GM06990 (cell line): ENCODE results near the gene FAM98C.
A peak's percentile ranks its signal among the peaks of the same experiment; 100 is the strongest.

Experiments used
- DNase-seq: peaks from one replicate; pipeline ENCODE4 v3.0.0-alpha.2; 2011; ENCODE audit not compliant: insufficient read length; ENCODE audit errors: extremely low read depth
- H3K27me3 ChIP-seq: replicated peaks from 2 replicates; pipeline ENCODE4 v1.6.0; 2011; ENCODE audit warnings: low read length; ENCODE audit not compliant: control insufficient read depth, insufficient read depth
- H3K36me3 ChIP-seq: 2 replicates; pipeline ENCODE4 v1.5.1; 2011; ENCODE audit warnings: low read length; ENCODE audit not compliant: control insufficient read depth, insufficient read depth
- H3K4me3 ChIP-seq: replicated peaks from 2 replicates; pipeline ENCODE4 v1.5.1; 2011; ENCODE audit warnings: low read depth, mild to moderate bottlenecking, control low read depth, low read length
- TF ChIP-seq, protein P1 (sequence below): IDR thresholded peaks from 2 replicates; pipeline ENCODE4 v1.5.1; 2011; ENCODE audit warnings: low read length, control low read depth, mild to moderate bottlenecking, inconsistent platforms; ENCODE audit not compliant: insufficient read depth, poor library complexity, severe bottlenecking

Gene FAM98C

DNA sequence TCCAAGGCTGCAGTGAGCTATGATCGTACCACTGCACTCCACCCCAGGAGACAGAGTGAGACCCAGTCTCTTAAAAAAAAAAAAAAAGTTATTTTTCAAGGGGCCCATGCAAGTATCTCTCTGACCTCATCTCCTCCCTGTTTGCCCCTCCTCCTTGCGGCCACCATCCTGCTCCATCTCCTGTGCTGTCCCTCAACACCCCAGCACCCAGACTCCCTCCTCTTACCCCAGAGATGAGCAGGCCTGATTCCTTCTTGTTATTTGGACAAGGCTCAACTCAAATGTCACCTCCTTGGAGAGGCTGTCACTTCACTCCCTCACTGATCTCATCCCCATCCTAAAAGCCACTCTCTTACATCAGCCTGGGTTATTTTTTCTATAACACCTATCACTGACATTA lies 35.0 kb downstream of the FAM98C start:
- no peak for DNase-seq
- Histone ChIP-seq H3K27me3 (peaks cover 1% of the 10 kb centered on the region; the same call in 1 of the 2 replicates), H3K4me3 (no peak overlapping the region), H3K36me3 (no peaks in the 10 kb centered on the region)
- TF ChIP-seq, protein P1, sequence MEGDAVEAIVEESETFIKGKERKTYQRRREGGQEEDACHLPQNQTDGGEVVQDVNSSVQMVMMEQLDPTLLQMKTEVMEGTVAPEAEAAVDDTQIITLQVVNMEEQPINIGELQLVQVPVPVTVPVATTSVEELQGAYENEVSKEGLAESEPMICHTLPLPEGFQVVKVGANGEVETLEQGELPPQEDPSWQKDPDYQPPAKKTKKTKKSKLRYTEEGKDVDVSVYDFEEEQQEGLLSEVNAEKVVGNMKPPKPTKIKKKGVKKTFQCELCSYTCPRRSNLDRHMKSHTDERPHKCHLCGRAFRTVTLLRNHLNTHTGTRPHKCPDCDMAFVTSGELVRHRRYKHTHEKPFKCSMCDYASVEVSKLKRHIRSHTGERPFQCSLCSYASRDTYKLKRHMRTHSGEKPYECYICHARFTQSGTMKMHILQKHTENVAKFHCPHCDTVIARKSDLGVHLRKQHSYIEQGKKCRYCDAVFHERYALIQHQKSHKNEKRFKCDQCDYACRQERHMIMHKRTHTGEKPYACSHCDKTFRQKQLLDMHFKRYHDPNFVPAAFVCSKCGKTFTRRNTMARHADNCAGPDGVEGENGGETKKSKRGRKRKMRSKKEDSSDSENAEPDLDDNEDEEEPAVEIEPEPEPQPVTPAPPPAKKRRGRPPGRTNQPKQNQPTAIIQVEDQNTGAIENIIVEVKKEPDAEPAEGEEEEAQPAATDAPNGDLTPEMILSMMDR, result no peak

DNA sequence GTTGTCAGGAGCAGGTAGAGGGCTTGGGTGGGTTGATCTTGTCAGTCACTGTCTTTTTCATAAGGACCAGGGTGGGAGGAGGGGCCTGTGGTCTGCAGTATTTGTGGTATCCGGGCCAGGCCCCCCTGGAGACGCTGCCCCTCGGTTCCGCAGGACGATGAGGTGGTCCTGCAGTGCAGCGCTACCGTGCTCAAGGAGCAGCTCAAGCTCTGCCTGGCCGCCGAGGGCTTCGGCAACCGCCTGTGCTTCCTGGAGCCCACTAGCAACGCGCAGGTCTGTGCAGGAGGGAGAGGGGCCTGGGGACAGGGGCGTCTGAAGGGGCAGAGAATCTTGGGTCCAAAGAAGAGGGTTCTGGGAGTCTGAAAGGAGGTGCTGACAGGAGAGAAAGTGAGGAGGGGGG lies 37.7 kb downstream of the FAM98C start:
- Histone ChIP-seq H3K36me3 (no peaks in the 10 kb centered on the region), H3K27me3 (no peaks in the 10 kb centered on the region; the same call in 1 of the 2 replicates), H3K4me3 (no peak overlapping the region)
- no peak for DNase-seq
- TF ChIP-seq, protein P1, result no peak

DNA sequence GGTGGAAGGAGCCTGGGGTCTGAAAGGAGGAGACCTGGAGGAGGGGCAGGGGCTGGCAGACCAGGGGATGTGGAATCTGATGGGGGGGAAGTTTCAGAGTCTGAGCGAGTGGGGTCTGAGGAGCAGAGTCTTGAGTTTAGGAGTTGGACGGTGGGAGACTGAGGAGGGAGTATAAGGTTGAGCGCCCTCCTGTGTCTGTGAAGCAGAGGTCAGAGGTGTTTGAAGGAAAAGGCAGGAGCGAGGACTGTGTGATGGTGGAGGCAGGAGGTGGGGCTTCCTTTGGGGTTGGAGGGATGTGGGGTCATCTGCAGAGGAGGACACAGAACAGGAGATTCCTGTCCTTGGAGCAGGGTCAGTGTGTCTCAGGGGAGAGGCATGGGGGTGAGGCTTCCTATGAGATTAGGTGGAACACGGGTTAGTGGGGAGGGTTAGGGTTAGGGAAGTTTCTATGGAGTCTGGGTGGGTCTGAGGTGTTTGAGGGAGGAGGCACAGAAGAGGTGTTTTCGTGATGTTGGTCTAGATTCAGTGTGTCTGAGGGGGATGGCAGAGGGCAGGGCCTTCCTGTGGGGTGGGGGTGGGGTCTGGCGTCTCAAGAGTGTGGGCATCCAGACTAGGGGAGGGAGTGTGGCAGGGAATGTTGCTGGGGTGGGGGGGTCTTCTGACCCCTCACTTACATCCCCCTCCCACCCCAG lies 38.9 kb downstream of the FAM98C start:
- TF ChIP-seq, protein P1, result peak; percentile 34
- Histone ChIP-seq H3K27me3 (no peaks in the 10 kb centered on the region; the same call in 1 of the 2 replicates), H3K4me3 (no peak overlapping the region), H3K36me3 (no peaks in the 10 kb centered on the region)
- no peak for DNase-seq

DNA sequence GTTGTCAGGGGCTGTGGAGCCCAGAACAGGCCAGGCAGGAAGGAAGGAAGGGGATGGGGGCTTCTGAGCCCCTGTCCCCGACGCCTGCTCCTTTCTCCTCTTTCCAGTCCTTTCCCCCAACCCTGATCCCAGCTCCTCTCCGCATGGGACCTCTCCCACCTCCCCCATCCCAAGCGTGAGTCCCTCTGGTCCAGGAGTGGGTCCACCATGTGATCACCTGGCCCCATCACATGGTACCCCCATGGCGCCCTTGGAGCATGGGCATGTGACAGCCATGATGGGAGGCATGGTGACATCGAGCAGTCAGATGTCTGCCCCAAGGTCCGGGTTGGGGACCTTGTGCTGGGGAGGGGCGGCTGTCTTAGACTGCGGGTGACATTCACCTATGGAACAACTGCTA lies 39.8 kb downstream of the FAM98C start:
- DNase-seq, result no peak
- no peaks in the 10 kb centered on the region; the same call in 1 of the 2 replicates for H3K27me3 ChIP-seq
- H3K36me3 ChIP-seq, result no peaks in the 10 kb centered on the region
- no peak overlapping the region for H3K4me3 ChIP-seq
- TF ChIP-seq, protein P1, result no peak

DNA sequence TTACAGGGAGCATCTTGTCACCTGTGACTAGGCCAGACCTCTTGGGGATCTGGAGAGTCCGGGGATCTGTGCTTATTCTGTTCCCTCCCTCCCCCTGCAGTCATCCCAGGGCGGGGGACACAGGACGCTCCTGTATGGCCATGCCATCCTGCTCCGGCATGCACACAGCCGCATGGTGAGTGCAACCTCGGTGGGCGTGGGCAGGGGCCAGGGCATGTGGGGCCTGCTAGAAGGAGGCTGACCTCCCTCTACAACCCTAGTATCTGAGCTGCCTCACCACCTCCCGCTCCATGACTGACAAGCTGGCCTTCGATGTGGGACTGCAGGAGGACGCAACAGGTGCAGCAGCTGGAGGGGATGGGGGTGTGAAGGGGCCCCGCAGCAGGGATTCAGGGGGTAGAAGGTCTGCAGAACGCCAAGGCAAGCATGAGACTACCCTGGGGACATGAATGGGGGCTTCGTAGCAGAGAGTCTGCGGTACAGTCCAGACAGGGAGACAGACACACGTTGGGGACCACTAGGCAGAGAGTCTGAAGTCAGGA lies 40.6 kb downstream of the FAM98C start:
- H3K36me3 ChIP-seq, result no peaks in the 10 kb centered on the region
- TF ChIP-seq, protein P1, result no peak
- H3K27me3 ChIP-seq, result no peaks in the 10 kb centered on the region; the same call in 1 of the 2 replicates
- DNase-seq, result no peak
- no peak overlapping the region for H3K4me3 ChIP-seq

DNA sequence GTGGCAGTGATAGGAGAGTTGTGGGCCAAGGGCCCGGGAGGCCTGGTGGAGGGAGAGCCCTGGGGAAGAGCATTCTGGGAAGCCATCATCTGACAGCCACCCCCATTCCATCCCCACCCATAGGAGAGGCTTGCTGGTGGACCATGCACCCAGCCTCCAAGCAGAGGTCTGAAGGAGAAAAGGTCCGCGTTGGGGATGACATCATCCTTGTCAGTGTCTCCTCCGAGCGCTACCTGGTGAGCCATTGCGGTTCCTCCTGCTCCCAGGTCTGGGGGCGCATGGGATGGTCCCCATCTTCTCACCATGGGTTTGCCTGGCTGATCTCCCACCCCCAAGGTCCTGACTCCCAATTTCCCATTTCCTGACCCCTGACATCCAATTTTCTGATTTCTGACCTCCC lies 41.1 kb downstream of the FAM98C start:
- H3K27me3 ChIP-seq, result no peaks in the 10 kb centered on the region; the same call in 1 of the 2 replicates
- no peak overlapping the region for H3K4me3 ChIP-seq
- no peaks in the 10 kb centered on the region for H3K36me3 ChIP-seq
- DNase-seq, result no peak
- TF ChIP-seq, protein P1, result no peak
